B cell (primary cell): ENCODE data around the gene GARS1. TPM values are rescaled to one million over a fixed set of nuclear protein-coding genes. Genes with fewer than 3 reads are reported as not detected.

Experiments used
- ATAC-seq: fragments of 200-7000 bp; cut with Tn5 transposase; one replicate; pipeline ENCODE4 v1.10.0; 2021; ENCODE audit warnings: low read depth, mild to moderate bottlenecking, moderate number of reproducible peaks, moderate library complexity
- CTCF ChIA-PET: fragments of 350-600 bp; sonication (Branson Sonifier 250); formaldehyde crosslinking; loops from one replicate; lab custom pipeline; 2021; ENCODE audit warnings: antibody characterized with exemption, inconsistent platforms; lab: Charles Lee
- POLR2A ChIA-PET: fragments of 350-600 bp; sonication (Branson Sonifier 250); formaldehyde crosslinking; loops from one replicate; lab custom pipeline; 2021; ENCODE audit warnings: antibody characterized with exemption; lab: Charles Lee
- DNase-seq: peaks from one replicate; pipeline ENCODE4 v3.0.0; 2013
- H2AFZ ChIP-seq: 2 replicates; pipeline ENCODE4 v1.6.1; 2012; ENCODE audit warnings: mild to moderate bottlenecking, low read depth, low read length; ENCODE audit not compliant: insufficient read depth, poor library complexity, severe bottlenecking
- H3K27ac ChIP-seq, 2 donors: 1 replicate in 1 of 2; 2 replicates in 1 of 2; pipeline ENCODE4 v1.5.1; 2012 to 2013; ENCODE audit warnings: low read length in 2 of 2, mild to moderate bottlenecking in 2 of 2, moderate library complexity in 1 of 2
- H3K27me3 ChIP-seq, 4 experiments: fragments of 200-600 bp in 1 of 4; sonication (generic) in 1 of 4; replicated peaks in 1 of 4; 1 replicate in 2 of 4; 2 replicates in 2 of 4; pipeline versions ENCODE4 v1.6.1 to v1.7.0; 2013 to 2016; ENCODE audit warnings: low read length in 3 of 4, mild to moderate bottlenecking in 2 of 4, mixed read lengths in 1 of 4, moderate library complexity in 1 of 4; ENCODE audit not compliant: insufficient read depth in 4 of 4, control insufficient read depth in 3 of 4; ENCODE audit errors: control extremely low read depth in 1 of 4
- H3K36me3 ChIP-seq, 2 experiments: replicated peaks in 1 of 2; 1 replicate in 1 of 2; 2 replicates in 1 of 2; pipeline versions ENCODE4 v1.6.1 to v1.7.1; 2013; ENCODE audit warnings: low read length in 1 of 2; ENCODE audit not compliant: insufficient read depth in 2 of 2, control insufficient read depth in 1 of 2; ENCODE audit errors: control extremely low read depth in 1 of 2, extremely low read depth in 1 of 2
- H3K4me1 ChIP-seq, 2 donors: fragments of 200-600 bp in 1 of 2; sonication (generic) in 1 of 2; 1 replicate in 1 of 2; 2 replicates in 1 of 2; pipeline versions ENCODE4 v1.5.1 to v1.6.1; 2013 to 2017; ENCODE audit warnings: low read length in 2 of 2; ENCODE audit not compliant: control insufficient read depth in 2 of 2, insufficient read depth in 2 of 2
- H3K4me2 ChIP-seq: replicated peaks from 2 replicates; pipeline ENCODE3; 2012; ENCODE audit warnings: mild to moderate bottlenecking, low read depth, low read length; ENCODE audit not compliant: poor library complexity, severe bottlenecking
- H3K4me3 ChIP-seq, 5 experiments: fragments of 200-600 bp in 1 of 5; sonication (generic) in 1 of 5; 1 replicate in 3 of 5; 2 replicates in 2 of 5; pipeline versions ENCODE4 v1.5.1 to v1.7.0; 2011 to 2016; ENCODE audit warnings: low read length in 4 of 5, mild to moderate bottlenecking in 4 of 5, low read depth in 2 of 5, control low read depth in 1 of 5, moderate library complexity in 1 of 5; ENCODE audit not compliant: insufficient read depth in 1 of 5; ENCODE audit errors: control extremely low read depth in 1 of 5, extremely low read depth in 1 of 5
- H3K79me2 ChIP-seq: fragments of 200-600 bp; sonication (generic); one replicate; pipeline ENCODE4 v1.6.0; 2016; ENCODE audit warnings: low read length; ENCODE audit not compliant: control insufficient read depth, insufficient read depth
- H3K9ac ChIP-seq: fragments of 200-600 bp; sonication (generic); 2 replicates; pipeline ENCODE4 v1.6.1; 2017; ENCODE audit warnings: mild to moderate bottlenecking, low read length, moderate library complexity
- H3K9me3 ChIP-seq, 3 donors: one replicate each; pipeline versions ENCODE4 v1.6.1 to v1.7.1; 2013; ENCODE audit warnings: low read length in 2 of 3; ENCODE audit not compliant: control insufficient read depth in 2 of 3, insufficient read depth in 1 of 3; ENCODE audit errors: control extremely low read depth in 1 of 3
- H4K20me1 ChIP-seq: 2 replicates; pipeline ENCODE4 v1.6.0; 2012; ENCODE audit warnings: mild to moderate bottlenecking, low read length; ENCODE audit not compliant: insufficient read depth, control insufficient read depth, poor library complexity, severe bottlenecking
- H3K27ac Mint-ChIP-seq: one replicate; pipeline ENCODE4 v1.8.0; 2021; ENCODE audit warnings: mixed read lengths
- H3K27me3 Mint-ChIP-seq: one replicate; pipeline ENCODE4 v1.8.0; 2021; ENCODE audit warnings: mixed read lengths
- H3K4me1 Mint-ChIP-seq: one replicate; pipeline ENCODE4 v1.8.0; 2021; ENCODE audit warnings: mixed read lengths
- H3K4me3 Mint-ChIP-seq: one replicate; pipeline ENCODE4 v1.8.0; 2021; ENCODE audit warnings: mixed read lengths
- H3K9me3 Mint-ChIP-seq: one replicate; pipeline ENCODE4 v1.8.0; 2022; ENCODE audit warnings: mixed read lengths; ENCODE audit not compliant: insufficient read depth
- CTCF ChIP-seq: fragments of 200-600 bp; IDR thresholded peaks from one replicate; pipeline ENCODE4 v1.8.0; 2022; ENCODE audit warnings: antibody characterized with exemption, mild to moderate bottlenecking
- EZH2 ChIP-seq: IDR thresholded peaks from 2 replicates; pipeline ENCODE4 v1.6.1; 2012; ENCODE audit warnings: borderline replicate concordance, low read depth, mild to moderate bottlenecking, moderate library complexity, low read length; ENCODE audit not compliant: insufficient read depth, poor library complexity, severe bottlenecking
- WGBS: methylation state at CpG from one replicate; pipeline ENCODE4 v1.1.5; 2013; ENCODE audit warnings: missing lambda C conversion rate; ENCODE audit not compliant: insufficient coverage; 5-methylcytosine and 5-hydroxymethylcytosine counted together
- intact Hi-C: fragments of 100-400 bp; cut with micrococcal nuclease; formaldehyde crosslinking; loops from one replicate; pipeline ENCODE4 v1.10.0; 2022
- polyA plus RNA-seq: library from polyadenylated mRNA; depleted of rRNA; stranded (reverse); fragments of >200 nt; gene quantifications from 2 replicates; pipeline ENCODE4 v1.2.3, GENCODE V29; 2012
- total RNA-seq, 2 donors: library from RNA; stranded (reverse); fragments of 120-200 nt in 1 of 2; gene quantifications; 1 replicate in 1 of 2; 2 replicates in 1 of 2; pipeline versions ENCODE4 v1.2.3 to v1.2.4, GENCODE V29; 2013 to 2022

The GARS1 gene
- total and polyA plus RNA-seq, 2 donors (not counting 1 experiment from before 2014, with no cell fraction given) = 54.9 to 61.7 TPM

GRCh38 chr7:30652132-30652531 lies 57.5 kb downstream of the GARS1 start:
- CTCF ChIA-PET = no interaction called here
- no peak overlapping the region for H3K27ac Mint-ChIP-seq
- POLR2A ChIA-PET = no interaction called here
- no peaks in the 10 kb centered on the region for H3K4me1 ChIP-seq
- DNase-seq (no peak), ATAC-seq (no peak)
- no peaks in the 10 kb centered on the region for H3K4me1 Mint-ChIP-seq
- no peak overlapping the region for H3K4me3 Mint-ChIP-seq
- intact Hi-C loops = no loop called here
- H3K4me2 ChIP-seq = no peak overlapping the region
- TF ChIP-seq CTCF = no peak
- TF ChIP-seq EZH2 = no peak
- H3K4me3 ChIP-seq = no peak overlapping the region
- no peaks in the 10 kb centered on the region for H3K27me3 Mint-ChIP-seq
- H3K36me3 ChIP-seq = no peaks in the 10 kb centered on the region
- H2AFZ ChIP-seq = no peak overlapping the region
- H3K27me3 ChIP-seq = no peaks in the 10 kb centered on the region
- H3K27ac ChIP-seq = no peak overlapping the region
- H3K9me3 Mint-ChIP-seq = no peaks in the 10 kb centered on the region
- no peak overlapping the region for H3K9ac ChIP-seq
- no peaks in the 10 kb centered on the region for H3K79me2 ChIP-seq
- WGBS = 96% methylated on average over 6 of the region's 7 CpGs
- no peaks in the 10 kb centered on the region for H4K20me1 ChIP-seq
- no peaks in the 10 kb centered on the region for H3K9me3 ChIP-seq

GRCh38 chr7:30652698-30653641 lies 58.3 kb downstream of the GARS1 start:
- ATAC-seq (no peak), DNase-seq (no peak)
- H3K4me1 ChIP-seq = no peaks in the 10 kb centered on the region
- POLR2A ChIA-PET = no interaction called here
- Mint-ChIP-seq H3K27me3 (no peaks in the 10 kb centered on the region), H3K9me3 (no peaks in the 10 kb centered on the region), H3K4me1 (no peaks in the 10 kb centered on the region), H3K4me3 (no peak overlapping the region), H3K27ac (no peak overlapping the region)
- WGBS = 93% methylated on average over 16 of the region's 19 CpGs
- no peak overlapping the region for H3K27ac ChIP-seq
- TF ChIP-seq CTCF (no peak), EZH2 (no peak)
- H3K4me2 ChIP-seq = no peak overlapping the region
- intact Hi-C loops = no loop called here
- H3K79me2 ChIP-seq = no peaks in the 10 kb centered on the region
- no peaks in the 10 kb centered on the region for H3K36me3 ChIP-seq
- H3K27me3 ChIP-seq = no peaks in the 10 kb centered on the region
- no peaks in the 10 kb centered on the region for H3K9me3 ChIP-seq
- H3K9ac ChIP-seq = no peak overlapping the region
- H4K20me1 ChIP-seq = no peaks in the 10 kb centered on the region
- H2AFZ ChIP-seq = no peak overlapping the region
- CTCF ChIA-PET = no interaction called here
- no peak overlapping the region for H3K4me3 ChIP-seq
